Osteoblast (primary cell): ENCODE results near the gene SGMS2. TPM values are rescaled to one million over a fixed set of nuclear protein-coding genes. Genes with fewer than 3 reads are reported as not detected.

Experiments
- DNase-seq: peaks from one replicate; pipeline ENCODE4 v3.0.0; 2011; ENCODE audit warnings: low spot score, mixed read lengths; ENCODE audit not compliant: insufficient read length; ENCODE audit errors: missing footprints
- H2AFZ ChIP-seq: 2 replicates; pipeline ENCODE4 v1.6.0; 2011; ENCODE audit warnings: mild to moderate bottlenecking, low read length
- H3K27ac ChIP-seq: 2 replicates; pipeline ENCODE4 v1.5.1; 2011; ENCODE audit warnings: mild to moderate bottlenecking, low read depth, low read length, moderate library complexity
- H3K27me3 ChIP-seq: 2 replicates; pipeline ENCODE4 v1.6.0; 2012; ENCODE audit warnings: mild to moderate bottlenecking, control low read depth, inconsistent platforms, low read length, moderate library complexity; ENCODE audit not compliant: insufficient read depth
- H3K36me3 ChIP-seq: 2 replicates; pipeline ENCODE4 v1.5.1; 2011; ENCODE audit warnings: mild to moderate bottlenecking, low read length, control low read depth, moderate library complexity; ENCODE audit not compliant: insufficient read depth
- H3K4me1 ChIP-seq: 2 replicates; pipeline ENCODE4 v1.5.1; 2011; ENCODE audit warnings: mild to moderate bottlenecking, low read length, control low read depth, moderate library complexity; ENCODE audit not compliant: insufficient read depth
- H3K4me2 ChIP-seq: 2 replicates; pipeline ENCODE4 v1.6.0; 2011; ENCODE audit warnings: mild to moderate bottlenecking, low read length; ENCODE audit not compliant: insufficient read depth
- H3K4me3 ChIP-seq: fragments of 200-600 bp; sonication (generic); 3 replicates; pipeline ENCODE4 v1.5.1; 2012; ENCODE audit warnings: mild to moderate bottlenecking, low read length, inconsistent platforms; ENCODE audit not compliant: insufficient read depth
- H3K79me2 ChIP-seq: 2 replicates; pipeline ENCODE4 v1.6.0; 2012; ENCODE audit warnings: mild to moderate bottlenecking, low read length, control low read depth, inconsistent platforms; ENCODE audit not compliant: insufficient read depth
- H3K9me3 ChIP-seq: 2 replicates; pipeline ENCODE4 v1.5.1; 2011; ENCODE audit warnings: low read depth, low read length, control low read depth
- H4K20me1 ChIP-seq: 2 replicates; pipeline ENCODE4 v1.6.0; 2012; ENCODE audit warnings: mild to moderate bottlenecking, low read length, control low read depth; ENCODE audit not compliant: insufficient read depth
- total RNA-seq: library from RNA; depleted of rRNA; stranded (reverse); fragments of >200 nt; gene quantifications from 2 replicates; pipeline ENCODE4 v1.2.3, GENCODE V29; 2012
- TF ChIP-seq, protein P1 (sequence below): IDR thresholded peaks from 2 replicates; pipeline ENCODE4 v1.5.1; 2011; ENCODE audit warnings: mild to moderate bottlenecking, low read depth, low read length, moderate library complexity; ENCODE audit errors: extremely low read depth

Gene SGMS2
- total RNA-seq, 1 donor = 148 TPM

DNA sequence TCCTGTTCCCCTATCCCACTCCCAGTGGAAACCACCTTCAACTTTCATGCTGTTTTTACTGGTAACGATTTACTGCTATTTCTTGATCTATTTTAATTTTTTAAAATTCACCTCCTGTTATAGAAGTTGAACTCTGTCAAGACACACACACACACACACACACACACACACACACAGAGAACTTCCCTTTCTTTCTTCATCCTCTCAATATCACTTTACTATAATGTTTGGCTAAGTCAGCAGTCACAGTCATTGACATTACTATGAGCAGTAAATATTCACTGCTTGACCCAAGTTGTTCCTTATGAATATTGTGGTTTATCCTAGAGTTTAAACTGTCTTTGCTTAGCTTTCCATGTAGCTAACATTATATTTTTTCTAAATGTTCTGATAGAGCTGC is 24.0 kb upstream of the SGMS2 start:
- Histone ChIP-seq H2AFZ (no peak overlapping the region), H3K9me3 (no peaks in the 10 kb centered on the region), H4K20me1 (no peaks in the 10 kb centered on the region), H3K27ac (no peak overlapping the region), H3K4me3 (no peak overlapping the region), H3K79me2 (no peaks in the 10 kb centered on the region), H3K4me1 (peaks cover 9% of the 10 kb centered on the region), H3K27me3 (peaks cover 10% of the 10 kb centered on the region), H3K36me3 (no peaks in the 10 kb centered on the region), H3K4me2 (no peak overlapping the region)
- DNase-seq = no peak
- TF ChIP-seq, protein P1, sequence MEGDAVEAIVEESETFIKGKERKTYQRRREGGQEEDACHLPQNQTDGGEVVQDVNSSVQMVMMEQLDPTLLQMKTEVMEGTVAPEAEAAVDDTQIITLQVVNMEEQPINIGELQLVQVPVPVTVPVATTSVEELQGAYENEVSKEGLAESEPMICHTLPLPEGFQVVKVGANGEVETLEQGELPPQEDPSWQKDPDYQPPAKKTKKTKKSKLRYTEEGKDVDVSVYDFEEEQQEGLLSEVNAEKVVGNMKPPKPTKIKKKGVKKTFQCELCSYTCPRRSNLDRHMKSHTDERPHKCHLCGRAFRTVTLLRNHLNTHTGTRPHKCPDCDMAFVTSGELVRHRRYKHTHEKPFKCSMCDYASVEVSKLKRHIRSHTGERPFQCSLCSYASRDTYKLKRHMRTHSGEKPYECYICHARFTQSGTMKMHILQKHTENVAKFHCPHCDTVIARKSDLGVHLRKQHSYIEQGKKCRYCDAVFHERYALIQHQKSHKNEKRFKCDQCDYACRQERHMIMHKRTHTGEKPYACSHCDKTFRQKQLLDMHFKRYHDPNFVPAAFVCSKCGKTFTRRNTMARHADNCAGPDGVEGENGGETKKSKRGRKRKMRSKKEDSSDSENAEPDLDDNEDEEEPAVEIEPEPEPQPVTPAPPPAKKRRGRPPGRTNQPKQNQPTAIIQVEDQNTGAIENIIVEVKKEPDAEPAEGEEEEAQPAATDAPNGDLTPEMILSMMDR = no peak

DNA sequence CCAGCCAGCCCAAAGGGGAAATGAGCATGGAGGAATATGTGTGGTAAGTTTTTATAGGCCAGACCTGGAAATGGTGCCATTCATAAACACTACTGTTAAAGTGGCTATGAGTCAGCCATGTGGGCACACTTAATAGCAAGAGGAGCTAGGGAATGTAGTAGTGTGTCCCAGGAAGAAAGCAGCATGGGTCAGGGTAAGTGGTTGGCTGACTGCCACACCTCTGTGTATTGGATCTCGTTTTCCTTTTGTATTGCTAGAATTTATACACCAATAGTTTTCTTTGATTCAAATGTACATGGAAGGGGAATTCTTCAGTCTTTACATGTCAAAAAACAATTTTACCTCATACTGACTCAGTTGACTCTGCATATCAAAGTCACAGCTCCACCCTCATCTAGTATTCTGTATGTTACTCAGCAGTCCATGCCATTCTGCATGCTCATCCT is 22.9 kb upstream of the SGMS2 start:
- TF ChIP-seq, protein P1 = no peak
- Histone ChIP-seq H3K27me3 (peaks cover 2% of the 10 kb centered on the region), H4K20me1 (no peaks in the 10 kb centered on the region), H2AFZ (no peak overlapping the region), H3K4me1 (peaks cover 13% of the 10 kb centered on the region), H3K4me3 (no peak overlapping the region), H3K79me2 (no peaks in the 10 kb centered on the region), H3K27ac (no peak overlapping the region), H3K9me3 (no peaks in the 10 kb centered on the region), H3K36me3 (no peaks in the 10 kb centered on the region), H3K4me2 (peak overlapping the region; percentile 10)
- peak; percentile 74 for DNase-seq

DNA sequence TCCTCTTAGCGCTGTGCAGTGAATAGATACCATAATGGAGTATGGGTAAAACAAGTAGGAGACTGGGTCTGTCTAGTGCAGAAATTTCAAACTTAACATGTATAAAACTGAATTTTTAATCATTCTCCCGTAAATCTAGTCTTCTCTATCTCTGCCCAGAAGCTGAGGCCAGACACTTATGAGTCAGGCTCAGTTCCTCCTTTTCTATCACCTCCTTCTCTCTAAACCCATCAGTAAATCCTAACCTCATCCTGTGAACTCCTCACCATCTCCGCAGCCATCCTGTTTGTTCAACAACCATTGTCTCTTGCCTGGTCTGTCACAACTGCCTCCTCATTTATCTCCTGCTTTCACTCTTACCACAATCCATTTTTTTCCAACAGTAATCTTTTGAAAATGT is 19.8 kb upstream of the SGMS2 start:
- Histone ChIP-seq H3K4me3 (no peak overlapping the region), H4K20me1 (no peaks in the 10 kb centered on the region), H3K4me1 (peaks cover 13% of the 10 kb centered on the region), H3K4me2 (no peak overlapping the region), H3K79me2 (no peaks in the 10 kb centered on the region), H3K9me3 (no peaks in the 10 kb centered on the region), H3K36me3 (no peaks in the 10 kb centered on the region), H3K27ac (no peak overlapping the region), H2AFZ (no peak overlapping the region), H3K27me3 (no peaks in the 10 kb centered on the region)
- DNase-seq = no peak
- TF ChIP-seq, protein P1 = no peak

DNA sequence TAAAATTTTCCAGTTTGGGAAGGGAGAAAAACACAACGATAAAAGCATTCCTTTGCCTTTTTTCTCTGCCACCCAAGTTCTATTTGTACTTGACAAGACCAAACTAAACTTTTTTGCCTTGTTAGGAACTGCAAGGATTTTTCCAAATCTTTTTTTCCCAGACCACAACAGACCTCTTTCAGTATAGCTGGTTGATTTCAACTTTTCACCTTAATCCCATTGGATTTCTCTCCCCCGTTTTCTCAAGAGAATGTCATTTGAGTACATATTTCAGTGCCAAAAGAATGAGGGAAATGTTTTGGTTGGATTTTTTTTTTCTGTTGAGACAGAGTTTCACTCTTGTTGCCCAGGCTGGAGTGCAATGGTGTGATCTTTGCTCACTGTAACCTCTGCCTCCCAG is 18.5 kb upstream of the SGMS2 start:
- Histone ChIP-seq H3K27me3 (peaks cover under 1% of the 10 kb centered on the region), H4K20me1 (no peaks in the 10 kb centered on the region), H3K79me2 (no peaks in the 10 kb centered on the region), H3K4me3 (no peak overlapping the region), H3K4me2 (peak overlapping the region; percentile 13), H3K27ac (no peak overlapping the region), H3K4me1 (peaks cover 12% of the 10 kb centered on the region), H3K9me3 (no peaks in the 10 kb centered on the region), H2AFZ (no peak overlapping the region), H3K36me3 (no peaks in the 10 kb centered on the region)
- no peak for DNase-seq
- TF ChIP-seq, protein P1 = no peak
